Activated CD4-positive, alpha-beta T cell treated with anti-CD3 and anti-CD28 coated beads, Interleukin-2, amount 10 ng/mL, durations not matched to agents 7 days and 5 days (primary cell): Measurements from ENCODE around the gene C1orf50. TPM values are rescaled to one million over a fixed set of nuclear protein-coding genes. Genes with fewer than 3 reads are reported as not detected.

ENCODE experiments used
- CTCF ChIA-PET: fragments of 350-600 bp; sonication (Branson Sonifier 250); formaldehyde crosslinking; loops from one replicate; lab custom pipeline; 2021; ENCODE audit warnings: antibody characterized with exemption; lab: Charles Lee
- POLR2A ChIA-PET: fragments of 350-600 bp; sonication (Branson Sonifier 250); formaldehyde crosslinking; loops from one replicate; lab custom pipeline; 2021; ENCODE audit warnings: antibody characterized with exemption; lab: Charles Lee
- DNase-seq: peaks from one replicate; pipeline ENCODE4 v3.0.0-alpha.2; 2020
- H3K27ac Mint-ChIP-seq: one replicate; pipeline ENCODE4 v1.8.0; 2021; ENCODE audit warnings: mild to moderate bottlenecking, moderate library complexity, mixed read lengths
- H3K27me3 Mint-ChIP-seq: one replicate; pipeline ENCODE4 v1.8.0; 2021; ENCODE audit warnings: mixed read lengths
- H3K36me3 Mint-ChIP-seq: one replicate; pipeline ENCODE4 v1.8.0; 2021; ENCODE audit warnings: low read depth, mixed read lengths
- H3K4me1 Mint-ChIP-seq: one replicate; pipeline ENCODE4 v1.8.0; 2021; ENCODE audit warnings: mixed read lengths
- H3K4me3 Mint-ChIP-seq: one replicate; pipeline ENCODE4 v1.8.0; 2021; ENCODE audit warnings: mild to moderate bottlenecking, moderate library complexity, mixed read lengths
- H3K9me3 Mint-ChIP-seq: one replicate; pipeline ENCODE4 v1.8.0; 2021; ENCODE audit warnings: mixed read lengths
- total RNA-seq, 2 experiments: library from RNA; stranded (reverse); gene quantifications; one replicate each; pipeline ENCODE4 v1.2.3, GENCODE V29; 2021

The C1orf50 gene
- total RNA-seq, 2 experiments from 2014 or later = 7.0 to 9.4 TPM

DNA sequence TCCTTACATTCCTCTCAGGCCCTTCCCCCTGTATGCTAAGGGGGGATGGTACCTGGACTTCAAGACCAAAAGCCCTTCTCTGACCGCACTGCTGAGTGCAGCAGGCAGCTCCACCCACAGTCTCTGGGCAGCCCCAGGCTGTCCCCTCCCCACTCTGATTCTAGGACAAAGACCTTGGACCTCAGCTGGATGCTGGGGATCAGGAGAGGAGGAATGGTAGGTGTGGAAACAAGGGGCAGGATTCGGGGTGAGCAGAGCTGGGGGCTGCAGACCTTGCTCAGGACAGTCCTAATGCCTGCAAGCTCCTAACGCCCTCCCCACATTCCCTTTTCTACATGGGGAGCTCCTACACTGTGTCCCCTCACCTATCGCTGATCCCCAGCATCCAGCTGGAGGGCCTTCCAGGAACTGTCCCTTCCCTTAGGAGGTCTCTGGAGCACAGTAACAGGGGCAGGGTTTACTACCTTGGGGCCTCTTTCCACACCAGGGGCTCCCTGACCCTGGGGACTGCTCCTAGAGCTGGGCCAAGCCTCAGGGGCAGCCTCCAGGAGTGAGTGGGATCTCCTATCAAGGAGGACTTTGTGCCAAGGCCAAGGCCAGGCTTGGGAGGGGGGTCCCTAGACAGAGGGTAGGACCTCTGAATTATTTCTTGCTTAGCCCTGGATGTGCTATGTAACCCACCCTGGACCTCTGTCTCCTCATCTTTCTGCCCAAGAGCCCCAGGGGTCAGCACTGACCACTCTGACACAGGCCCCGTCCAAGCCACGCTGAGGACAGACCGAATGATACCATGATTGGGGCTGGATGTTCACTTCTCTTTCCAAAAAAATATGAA lies 32.6 kb upstream of the C1orf50 start:
- no peak overlapping the region for H3K4me3 Mint-ChIP-seq
- POLR2A ChIA-PET = interaction anchor here (0.6 kb wide), 1 partner anchor 1959 kb away, joined by 3 read pairs; no protein-coding TSS in a partner anchor
- H3K36me3 Mint-ChIP-seq = no peaks in the 10 kb centered on the region
- no peak overlapping the region for H3K27ac Mint-ChIP-seq
- H3K9me3 Mint-ChIP-seq = no peaks in the 10 kb centered on the region
- H3K4me1 Mint-ChIP-seq = peaks cover 13% of the 10 kb centered on the region
- DNase-seq = no peak
- H3K27me3 Mint-ChIP-seq = no peaks in the 10 kb centered on the region
- CTCF ChIA-PET = interaction anchor here (1.8 kb wide), 1 partner anchor 12 kb away, joined by 9 read pairs; no protein-coding TSS in a partner anchor

GRCh38 chr1:42735056-42735455 lies 32.0 kb upstream of the C1orf50 start:
- Mint-ChIP-seq H3K27me3 (no peaks in the 10 kb centered on the region), H3K4me1 (peaks cover 13% of the 10 kb centered on the region), H3K36me3 (no peaks in the 10 kb centered on the region), H3K27ac (no peak overlapping the region), H3K4me3 (no peak overlapping the region), H3K9me3 (no peaks in the 10 kb centered on the region)
- no peak for DNase-seq
- ChIA-PET CTCF (no interaction called here), POLR2A (no interaction called here)

DNA sequence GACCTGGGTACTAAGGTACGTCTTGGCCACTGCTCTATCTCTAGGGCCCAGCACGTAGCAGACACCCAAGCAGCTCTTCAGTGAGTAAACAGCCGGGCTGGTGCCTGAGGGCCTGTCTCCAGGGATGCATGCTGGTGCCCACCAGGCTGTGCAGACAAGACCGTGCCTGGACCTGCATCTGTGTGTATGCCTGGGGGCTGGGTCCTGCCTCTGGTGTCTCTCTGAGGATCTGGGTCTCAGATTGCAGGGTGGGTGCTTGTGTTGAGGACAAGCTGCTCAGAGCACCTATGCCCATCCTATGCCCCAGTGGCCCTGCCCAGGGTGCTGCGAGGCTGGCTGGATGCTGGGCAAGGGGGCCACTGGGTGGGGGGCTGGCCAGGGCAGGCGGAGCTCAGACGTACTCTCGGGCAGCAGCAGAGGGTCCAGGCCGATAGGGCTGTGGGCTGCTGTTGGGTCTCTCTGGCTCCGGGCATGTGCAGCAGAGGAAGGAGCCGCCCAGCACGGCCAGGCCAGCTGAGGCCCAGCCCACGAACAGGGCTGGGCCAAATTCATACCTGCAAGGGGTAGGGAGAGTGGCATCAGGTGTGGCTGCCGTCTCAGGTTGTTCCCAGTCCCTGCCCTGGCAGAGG lies 31.5 kb upstream of the C1orf50 start:
- DNase-seq = no peak
- ChIA-PET POLR2A (no interaction called here), CTCF (interaction anchor here (0.6 kb wide), 1 partner anchor 122 kb away, joined by 3 read pairs; no protein-coding TSS in a partner anchor)
- Mint-ChIP-seq H3K4me1 (peaks cover 13% of the 10 kb centered on the region), H3K4me3 (no peak overlapping the region), H3K9me3 (no peaks in the 10 kb centered on the region), H3K27ac (no peak overlapping the region), H3K36me3 (no peaks in the 10 kb centered on the region), H3K27me3 (no peaks in the 10 kb centered on the region)

DNA sequence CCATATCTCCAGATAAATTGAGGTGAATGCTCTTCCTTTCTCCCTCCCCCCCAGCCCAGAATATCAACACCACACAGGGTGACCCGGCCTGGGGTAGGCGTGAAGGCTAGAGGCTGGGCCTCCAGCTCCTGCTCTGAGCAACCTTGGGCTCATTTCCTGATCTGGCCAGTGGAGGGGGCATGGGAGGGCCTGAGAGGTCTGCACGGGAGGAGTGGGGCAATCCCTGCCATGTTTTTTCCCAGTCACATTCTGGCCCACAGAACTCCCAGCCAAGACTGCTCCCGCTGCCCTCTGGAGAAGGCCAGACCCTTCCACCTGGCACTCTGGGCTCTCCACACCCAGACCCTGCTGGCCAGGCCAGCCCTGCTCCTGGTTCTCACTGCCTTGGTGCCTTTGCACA lies 30.9 kb upstream of the C1orf50 start:
- Mint-ChIP-seq H3K27me3 (no peaks in the 10 kb centered on the region), H3K4me3 (no peak overlapping the region), H3K36me3 (no peaks in the 10 kb centered on the region), H3K27ac (no peak overlapping the region), H3K9me3 (no peaks in the 10 kb centered on the region), H3K4me1 (peaks cover 13% of the 10 kb centered on the region)
- DNase-seq = no peak
- POLR2A ChIA-PET = no interaction called here
- CTCF ChIA-PET = interaction anchor here (0.6 kb wide), 1 partner anchor 123 kb away, joined by 3 read pairs; no protein-coding TSS in a partner anchor

GRCh38 chr1:42736571-42737200 lies 30.4 kb upstream of the C1orf50 start:
- no peaks in the 10 kb centered on the region for H3K9me3 Mint-ChIP-seq
- peak overlapping the region; percentile 73 for H3K27ac Mint-ChIP-seq
- ChIA-PET CTCF (interaction anchor here (0.6 kb wide), 1 partner anchor 123 kb away, joined by 3 read pairs; no protein-coding TSS in a partner anchor), POLR2A (no interaction called here)
- no peaks in the 10 kb centered on the region for H3K36me3 Mint-ChIP-seq
- no peak overlapping the region for H3K4me3 Mint-ChIP-seq
- DNase-seq = no peak
- peaks cover 13% of the 10 kb centered on the region for H3K4me1 Mint-ChIP-seq
- H3K27me3 Mint-ChIP-seq = no peaks in the 10 kb centered on the region

GRCh38 chr1:42737257-42737656 lies 29.8 kb upstream of the C1orf50 start:
- Mint-ChIP-seq H3K36me3 (no peaks in the 10 kb centered on the region), H3K4me1 (peaks cover 13% of the 10 kb centered on the region), H3K4me3 (no peak overlapping the region), H3K9me3 (no peaks in the 10 kb centered on the region), H3K27ac (peak overlapping the region; percentile 73), H3K27me3 (no peaks in the 10 kb centered on the region)
- POLR2A ChIA-PET = no interaction called here
- DNase-seq = peak; percentile 34
- CTCF ChIA-PET = no interaction called here

DNA sequence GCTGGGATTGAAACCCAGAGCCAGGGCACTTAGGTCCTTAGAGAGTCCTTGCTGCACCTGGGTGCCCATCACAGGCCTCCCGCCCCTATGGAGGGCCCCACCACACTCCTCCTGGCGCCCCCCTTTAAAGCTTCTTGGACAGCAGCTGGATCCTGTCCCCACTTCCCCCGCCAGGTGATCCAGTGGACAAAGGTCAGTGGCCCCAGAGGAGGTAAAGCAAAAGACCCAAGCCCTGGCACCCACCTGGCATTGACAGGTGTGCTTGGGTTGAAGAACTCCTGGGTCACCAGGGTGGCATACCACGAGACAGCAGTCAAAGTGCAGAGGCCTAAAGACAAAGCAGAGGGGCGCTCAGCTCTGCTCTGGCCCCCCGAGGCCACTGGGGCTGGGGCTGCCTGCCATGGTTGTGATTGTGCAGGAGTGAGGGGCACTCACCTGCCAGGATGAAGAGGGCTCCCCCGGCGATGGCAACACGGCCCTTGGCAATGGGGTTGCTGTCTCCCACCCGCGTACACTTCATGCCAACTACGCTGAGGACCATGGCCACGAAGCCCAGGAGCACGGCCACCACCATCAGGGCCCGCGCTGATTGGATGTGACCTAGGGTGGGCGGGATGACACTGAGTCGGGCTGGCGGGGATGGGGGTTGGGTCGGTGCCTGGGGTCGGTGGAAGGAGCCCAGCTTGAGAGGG lies 28.9 kb upstream of the C1orf50 start:
- ChIA-PET POLR2A (no interaction called here), CTCF (no interaction called here)
- no peaks in the 10 kb centered on the region for H3K36me3 Mint-ChIP-seq
- H3K27ac Mint-ChIP-seq = no peak overlapping the region
- H3K4me3 Mint-ChIP-seq = no peak overlapping the region
- DNase-seq = no peak
- H3K27me3 Mint-ChIP-seq = no peaks in the 10 kb centered on the region
- H3K4me1 Mint-ChIP-seq = peaks cover 13% of the 10 kb centered on the region
- no peaks in the 10 kb centered on the region for H3K9me3 Mint-ChIP-seq

DNA sequence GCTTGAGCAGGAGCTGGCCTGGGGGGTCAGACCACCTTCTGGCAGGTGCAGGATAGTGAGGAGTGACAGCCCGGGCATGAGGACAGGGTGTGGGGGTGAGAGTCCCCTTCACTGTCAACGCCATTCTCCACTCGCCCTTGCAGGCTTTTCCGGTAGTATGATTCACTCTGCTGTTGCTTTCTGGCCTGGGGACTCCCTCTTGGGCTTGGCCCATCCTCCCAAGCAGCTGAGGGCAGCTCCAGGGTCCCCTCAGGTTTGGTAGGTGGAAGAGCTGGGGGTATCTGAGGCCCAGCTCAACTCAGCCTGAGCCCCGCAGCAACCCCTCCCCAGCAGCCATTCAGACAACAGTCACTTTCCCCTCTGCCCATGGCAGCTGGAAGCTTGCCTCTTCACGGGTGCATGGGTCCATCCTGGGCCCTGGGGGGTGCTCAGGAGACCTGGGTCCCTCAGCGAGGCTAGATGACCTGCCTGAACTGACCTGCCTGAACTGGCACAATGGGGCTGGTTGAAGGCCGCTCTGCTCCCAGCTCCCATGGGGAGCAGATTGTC lies 28.3 kb upstream of the C1orf50 start:
- Mint-ChIP-seq H3K36me3 (no peaks in the 10 kb centered on the region), H3K9me3 (no peaks in the 10 kb centered on the region), H3K27ac (no peak overlapping the region), H3K27me3 (no peaks in the 10 kb centered on the region), H3K4me3 (no peak overlapping the region), H3K4me1 (peaks cover 13% of the 10 kb centered on the region)
- CTCF ChIA-PET = interaction anchor here (0.9 kb wide), 1 partner anchor 28 kb away, joined by 3 read pairs; the partner anchor contains the start of genes C1orf50 and P3H1
- no peak for DNase-seq
- POLR2A ChIA-PET = no interaction called here

DNA sequence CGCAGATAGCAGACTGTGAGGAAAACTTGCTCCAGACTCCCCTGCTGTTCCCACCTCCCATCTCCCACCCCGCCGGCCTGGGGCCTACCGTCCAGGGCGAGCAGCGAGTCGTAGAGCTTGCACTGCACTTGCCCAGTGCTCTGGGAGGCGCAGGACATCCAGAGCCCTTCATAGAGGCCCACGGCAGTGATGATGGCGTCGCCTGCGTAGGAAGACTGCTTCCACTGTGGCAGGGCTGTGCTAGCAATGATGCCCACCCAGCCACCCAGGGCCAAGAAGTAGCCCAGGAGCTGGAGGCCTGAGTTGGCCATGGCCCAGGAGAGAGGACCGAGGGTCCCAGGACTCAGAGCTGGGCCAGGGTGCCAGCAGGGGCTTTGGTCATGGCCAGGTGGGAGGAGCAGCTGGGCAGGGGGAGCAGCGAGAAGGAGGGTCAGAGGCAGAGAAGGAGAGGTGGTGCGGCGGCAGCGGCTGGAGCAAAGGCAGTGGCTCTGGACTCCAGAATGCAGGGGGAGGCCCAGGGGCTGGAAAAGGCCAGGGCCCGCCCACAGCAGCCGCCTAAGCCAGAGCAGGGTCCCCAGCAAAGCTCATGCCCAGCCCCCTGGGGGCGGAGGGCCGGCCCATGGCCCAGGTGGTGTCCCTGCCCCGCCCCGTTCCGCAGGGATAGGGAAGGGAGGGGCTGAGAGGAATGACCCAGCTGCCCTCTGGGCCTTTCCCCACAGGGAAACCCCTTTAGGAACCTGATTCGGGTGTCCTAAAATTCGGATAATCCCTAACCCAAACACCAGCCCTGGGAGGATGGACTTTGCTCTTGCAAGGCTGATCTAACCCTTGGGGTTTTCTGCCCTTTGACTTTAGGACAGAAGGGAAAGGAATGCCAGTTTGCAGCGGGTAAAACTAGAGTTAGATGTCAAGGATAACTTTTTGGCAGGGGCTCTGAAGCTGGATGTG lies 27.0 kb upstream of the C1orf50 start, which contains the start of gene CLDN19:
CLDN19 (minus strand) TSS at position 484 of the 948 bp plus-strand sequence; CDS start at position 311, 173 bp downstream.
- no peak for DNase-seq
- no peak within 1 kb of the TSS for H3K4me3 Mint-ChIP-seq
- no peaks in the 10 kb centered on the region for H3K36me3 Mint-ChIP-seq
- POLR2A ChIA-PET = no interaction called here
- CTCF ChIA-PET = interaction anchor here (0.6 kb wide), 1 partner anchor 527 kb away, joined by 3 read pairs; no protein-coding TSS in a partner anchor
- H3K27ac Mint-ChIP-seq = no peak within 1 kb of the TSS
- no peaks in the 10 kb centered on the region for H3K27me3 Mint-ChIP-seq
- peaks cover 13% of the 10 kb centered on the region for H3K4me1 Mint-ChIP-seq
- no peaks in the 10 kb centered on the region for H3K9me3 Mint-ChIP-seq

DNA sequence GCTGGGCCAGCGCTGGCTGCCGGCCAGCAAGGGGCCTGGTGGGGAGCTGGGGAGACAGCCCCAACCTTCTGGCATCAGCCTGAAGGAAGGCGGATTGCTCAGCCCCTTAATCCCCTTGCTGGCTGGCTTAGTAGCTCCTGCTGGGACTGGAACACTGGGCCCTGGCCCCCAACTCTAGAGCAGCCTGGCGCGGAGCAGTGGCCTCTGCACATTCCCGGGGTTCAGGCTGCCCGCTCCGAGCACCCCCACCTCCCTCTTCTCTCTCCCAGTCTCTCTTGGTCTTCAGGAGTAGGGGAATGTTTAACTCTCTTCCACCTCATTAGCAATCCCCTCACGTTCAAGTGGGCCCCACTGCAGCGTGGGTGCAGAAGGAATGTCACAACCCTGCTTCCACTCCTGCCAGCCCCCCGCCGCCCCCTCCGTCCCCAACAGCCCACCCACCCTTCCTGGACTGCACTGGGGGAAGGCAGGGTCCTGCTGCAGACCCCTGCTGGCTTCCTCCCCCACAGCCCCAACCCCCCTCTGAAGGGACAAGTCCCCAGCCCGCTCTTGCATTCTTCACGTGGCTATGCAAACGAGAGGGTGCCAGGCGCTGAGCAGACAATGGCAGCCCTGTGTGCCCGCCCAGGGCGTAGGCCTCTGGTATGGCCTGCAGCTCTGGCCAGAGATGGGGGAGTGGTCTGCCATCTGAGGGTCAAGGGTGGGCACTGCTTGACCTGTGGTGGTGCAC lies 26.0 kb upstream of the C1orf50 start:
- POLR2A ChIA-PET = no interaction called here
- Mint-ChIP-seq H3K4me3 (no peak overlapping the region), H3K27me3 (no peaks in the 10 kb centered on the region), H3K4me1 (peaks cover 13% of the 10 kb centered on the region), H3K36me3 (peaks cover 7% of the 10 kb centered on the region), H3K27ac (no peak overlapping the region), H3K9me3 (no peaks in the 10 kb centered on the region)
- CTCF ChIA-PET = no interaction called here
- DNase-seq = no peak

- ChIA-PET CTCF (no interaction called here), POLR2A (no interaction called here)
- DNase-seq = no peak
- Mint-ChIP-seq H3K27me3 (no peaks in the 10 kb centered on the region), H3K27ac (no peak overlapping the region), H3K9me3 (no peaks in the 10 kb centered on the region), H3K4me3 (no peak overlapping the region), H3K36me3 (peaks cover 7% of the 10 kb centered on the region), H3K4me1 (peaks cover 7% of the 10 kb centered on the region)
Measured at GRCh38 chr1:42741706-42742105, 25.3 kb upstream of the C1orf50 start.
